Parathyroid adenoma (tissue), 2 donors: ENCODE measurements around the gene TNPO3.

Source experiments
- H2AFZ ChIP-seq: fragments of 300-600 bp; sonication (generic); one replicate; pipeline ENCODE4 v1.7.0; 2017; ENCODE audit warnings: antibody characterized with exemption, mild to moderate bottlenecking
- H3K27ac ChIP-seq: fragments of 300-600 bp; sonication (generic); one replicate; pipeline ENCODE4 v1.7.0; 2017
- H3K27me3 ChIP-seq: fragments of 300-600 bp; sonication (generic); one replicate; pipeline ENCODE4 v1.7.0; 2017; ENCODE audit warnings: low read length; ENCODE audit not compliant: control insufficient read depth, insufficient read depth
- H3K36me3 ChIP-seq: fragments of 300-600 bp; sonication (generic); one replicate; pipeline ENCODE4 v1.7.0; 2017; ENCODE audit warnings: low read length; ENCODE audit not compliant: control insufficient read depth, insufficient read depth
- H3K4me1 ChIP-seq: fragments of 300-600 bp; sonication (generic); one replicate; pipeline ENCODE4 v1.7.0; 2017; ENCODE audit warnings: control low read depth
- H3K4me2 ChIP-seq: fragments of 300-600 bp; sonication (generic); one replicate; pipeline ENCODE4 v1.7.0; 2017; ENCODE audit warnings: low read length
- H3K4me3 ChIP-seq: fragments of 300-600 bp; sonication (generic); one replicate; pipeline ENCODE4 v1.7.0; 2017; ENCODE audit warnings: low read depth, low read length
- H3K79me2 ChIP-seq: fragments of 300-600 bp; sonication (generic); one replicate; pipeline ENCODE4 v1.7.0; 2017; ENCODE audit warnings: control low read depth
- H3K9ac ChIP-seq: fragments of 300-600 bp; sonication (generic); one replicate; pipeline ENCODE4 v1.7.0; 2017; ENCODE audit warnings: mild to moderate bottlenecking
- H3K9me3 ChIP-seq: fragments of 300-600 bp; sonication (generic); one replicate; pipeline ENCODE4 v1.7.0; 2017; ENCODE audit warnings: low read length; ENCODE audit not compliant: control insufficient read depth
- CTCF ChIP-seq: fragments of 300-600 bp; sonication (generic); IDR thresholded peaks from one replicate; pipeline ENCODE4 v1.7.0; 2017; ENCODE audit warnings: antibody characterized with exemption, mild to moderate bottlenecking
- donor health status: primary hyperparathyroidism.

TNPO3 gene

GRCh38 chr7:129008645-129009414, 46.1 kb downstream of the TNPO3 start:
- Histone ChIP-seq H3K4me1 (no peaks in the 10 kb centered on the region), H3K27ac (no peak overlapping the region), H2AFZ (no peak overlapping the region), H3K79me2 (peaks cover 2% of the 10 kb centered on the region), H3K36me3 (no peaks in the 10 kb centered on the region), H3K9ac (no peak overlapping the region), H3K4me3 (no peak overlapping the region), H3K4me2 (no peak overlapping the region), H3K27me3 (no peaks in the 10 kb centered on the region), H3K9me3 (no peaks in the 10 kb centered on the region)
- TF ChIP-seq CTCF, result no peak

GRCh38 chr7:129007572-129007971, 47.3 kb downstream of the TNPO3 start:
- Histone ChIP-seq H3K9me3 (no peaks in the 10 kb centered on the region), H3K4me3 (no peak overlapping the region), H3K27me3 (no peaks in the 10 kb centered on the region), H3K9ac (no peak overlapping the region), H3K4me1 (no peaks in the 10 kb centered on the region), H2AFZ (no peak overlapping the region), H3K36me3 (no peaks in the 10 kb centered on the region), H3K79me2 (peaks cover 2% of the 10 kb centered on the region), H3K4me2 (no peak overlapping the region), H3K27ac (no peak overlapping the region)
- TF ChIP-seq CTCF, result no peak

- Histone ChIP-seq H3K9ac (no peak overlapping the region), H3K36me3 (no peaks in the 10 kb centered on the region), H3K4me3 (no peak overlapping the region), H3K4me1 (no peaks in the 10 kb centered on the region), H3K9me3 (no peaks in the 10 kb centered on the region), H3K4me2 (no peak overlapping the region), H3K27ac (no peak overlapping the region), H2AFZ (no peak overlapping the region), H3K27me3 (no peaks in the 10 kb centered on the region), H3K79me2 (no peaks in the 10 kb centered on the region)
- TF ChIP-seq CTCF, result no peak
Observed at GRCh38 chr7:129006636-129007414, 48.1 kb downstream of the TNPO3 start.

GRCh38 chr7:129005186-129005585, 49.7 kb downstream of the TNPO3 start:
- Histone ChIP-seq H3K27ac (no peak overlapping the region), H3K36me3 (no peaks in the 10 kb centered on the region)
- no peak for TF ChIP-seq CTCF

More at GRCh38 chr7:129005186-129005585, 49.7 kb downstream of the TNPO3 start:
- no peak overlapping the region for H3K9ac ChIP-seq
- H3K27me3 ChIP-seq, result no peaks in the 10 kb centered on the region
- no peaks in the 10 kb centered on the region for H3K4me1 ChIP-seq
- no peak overlapping the region for H3K4me3 ChIP-seq
- H3K79me2 ChIP-seq, result no peaks in the 10 kb centered on the region
- no peak overlapping the region for H2AFZ ChIP-seq
- no peak overlapping the region for H3K4me2 ChIP-seq
- H3K9me3 ChIP-seq, result no peaks in the 10 kb centered on the region
